CD8-positive, alpha-beta memory T cell (primary cell): ENCODE data around the gene TEX54. TPM values are rescaled to one million over a fixed set of nuclear protein-coding genes. Genes with fewer than 3 reads are reported as not detected.

Source experiments
- CTCF ChIA-PET: fragments of 350-600 bp; sonication (Branson Sonifier 250); formaldehyde crosslinking; loops from one replicate; lab custom pipeline; 2021; ENCODE audit warnings: antibody characterized with exemption; lab: Charles Lee
- POLR2A ChIA-PET: fragments of 350-600 bp; sonication (Branson Sonifier 250); formaldehyde crosslinking; loops from one replicate; lab custom pipeline; 2021; ENCODE audit warnings: antibody characterized with exemption; lab: Charles Lee
- DNase-seq, 5 donors: peaks; one replicate each; pipeline versions ENCODE4 v3.0.0 to v3.0.0-alpha.2; 2020 to 2022; ENCODE audit warnings: mixed read lengths in 1 of 5
- H3K27ac ChIP-seq: one replicate; pipeline ENCODE4 v1.7.0; 2013; ENCODE audit warnings: low read depth, mild to moderate bottlenecking, low read length, moderate library complexity
- H3K27me3 ChIP-seq: 2 replicates; pipeline ENCODE4 v1.7.0; 2013; ENCODE audit warnings: low read length, mild to moderate bottlenecking; ENCODE audit not compliant: insufficient read depth, poor library complexity, severe bottlenecking
- H3K36me3 ChIP-seq: 2 replicates; pipeline ENCODE4 v1.7.0; 2013; ENCODE audit warnings: mild to moderate bottlenecking, low read length, moderate library complexity; ENCODE audit not compliant: insufficient read depth
- H3K4me1 ChIP-seq: 2 replicates; pipeline ENCODE4 v1.7.0; 2013; ENCODE audit warnings: mild to moderate bottlenecking, low read length, moderate library complexity; ENCODE audit not compliant: insufficient read depth
- H3K4me3 ChIP-seq: 2 replicates; pipeline ENCODE4 v1.7.0; 2013; ENCODE audit warnings: mild to moderate bottlenecking, low read length
- H3K9me3 ChIP-seq: 2 replicates; pipeline ENCODE4 v1.7.0; 2013; ENCODE audit warnings: mild to moderate bottlenecking, low read length
- H3K27ac Mint-ChIP-seq, 8 donors: one replicate each; pipeline ENCODE4 v1.8.0; 2020 to 2021; ENCODE audit warnings: mixed read lengths in 8 of 8, mild to moderate bottlenecking in 6 of 8, inconsistent platforms in 3 of 8, moderate library complexity in 3 of 8
- H3K27me3 Mint-ChIP-seq, 2 donors: one replicate each; pipeline ENCODE4 v1.8.0; 2020 to 2021; ENCODE audit warnings: mixed read lengths in 2 of 2, mild to moderate bottlenecking in 1 of 2, moderate library complexity in 1 of 2
- H3K36me3 Mint-ChIP-seq, 3 donors: one replicate each; pipeline ENCODE4 v1.8.0; 2020 to 2021; ENCODE audit warnings: mixed read lengths in 3 of 3, inconsistent platforms in 1 of 3, mild to moderate bottlenecking in 1 of 3
- H3K4me1 Mint-ChIP-seq, 3 donors: one replicate each; pipeline ENCODE4 v1.8.0; 2020 to 2021; ENCODE audit warnings: mixed read lengths in 3 of 3, inconsistent platforms in 1 of 3, mild to moderate bottlenecking in 1 of 3
- H3K4me3 Mint-ChIP-seq, 7 donors: one replicate each; pipeline ENCODE4 v1.8.0; 2020 to 2021; ENCODE audit warnings: mixed read lengths in 7 of 7, mild to moderate bottlenecking in 6 of 7, moderate library complexity in 4 of 7, inconsistent platforms in 2 of 7
- H3K9me3 Mint-ChIP-seq, 5 donors: one replicate each; pipeline ENCODE4 v1.8.0; 2020 to 2022; ENCODE audit warnings: mixed read lengths in 5 of 5, mild to moderate bottlenecking in 3 of 5, moderate library complexity in 2 of 5, inconsistent platforms in 1 of 5
- polyA plus RNA-seq: library from polyadenylated mRNA; unstranded; fragments of 300-500 nt; fragmentation: Illumina TruSeq; gene quantifications from one replicate; pipeline ENCODE4 v1.2.3, GENCODE V29; 2021
- total RNA-seq, 2 experiments: library from RNA; stranded (reverse); gene quantifications; one replicate each; pipeline ENCODE4 v1.2.3, GENCODE V29; 2021

TEX54 gene
- under 1 TPM in 1 of 2 experiments, not detected in 1; 0.50 TPM for total RNA-seq
- polyA plus RNA-seq = 0.66 TPM

GRCh38 chr11:62832336-62833234 is at the start of gene TEX54:
Gene TEX54 (minus strand): TSS chr11:62832841.
- H3K27me3 Mint-ChIP-seq = no peaks in the 10 kb centered on the region
- H3K4me1 ChIP-seq = peaks cover 30% of the 10 kb centered on the region
- peak within 1 kb of the TSS; percentile 98 for H3K27ac ChIP-seq
- peak in 1 of 5 donors; percentile 13 for DNase-seq
- H3K9me3 ChIP-seq = no peaks in the 10 kb centered on the region
- peaks cover 0 to 70% (median 8%) of the 10 kb centered on the region in 3 donors for H3K36me3 Mint-ChIP-seq
- H3K4me3 ChIP-seq = peak within 1 kb of the TSS; percentile 96
- H3K27ac Mint-ChIP-seq = peak within 1 kb of the TSS; percentile 96 to 100 (median 98)
- peak within 1 kb of the TSS; percentile 93 to 100 (median 97) for H3K4me3 Mint-ChIP-seq
- no peaks in the 10 kb centered on the region for H3K27me3 ChIP-seq
- peaks cover 22 to 51% (median 37%) of the 10 kb centered on the region in 3 donors for H3K4me1 Mint-ChIP-seq
- CTCF ChIA-PET = interaction anchor here (1.5 to 1.6 kb wide), 5 partner anchors 9 to 62 kb away, joined by 3 to 5 read pairs (median 4); partner anchors contain the start of genes SLC3A2 and TAF6L
- peaks cover 27% of the 10 kb centered on the region for H3K36me3 ChIP-seq
- POLR2A ChIA-PET = interaction anchor here (0.9 to 2.9 kb wide), 13 partner anchors 9 to 105 kb away, joined by 3 to 68 read pairs (median 8); partner anchors contain the start of genes HNRNPUL2, NXF1, POLR2G and SLC3A2
- H3K9me3 Mint-ChIP-seq = no peaks in the 10 kb centered on the region

- peak overlapping the region; percentile 99 for H3K4me3 ChIP-seq
- no peaks in the 10 kb centered on the region for H3K27me3 ChIP-seq
- H3K27ac ChIP-seq = peak overlapping the region; percentile 99
- Mint-ChIP-seq H3K27me3 (no peaks in the 10 kb centered on the region), H3K4me3 (peak overlapping the region; percentile 99 to 100 (median 100)), H3K36me3 (peaks cover 16 to 70% (median 21%) of the 10 kb centered on the region in 3 donors), H3K27ac (peak overlapping the region; percentile 96 to 100 (median 99)), H3K4me1 (peaks cover 51 to 57% (median 54%) of the 10 kb centered on the region in 3 donors), H3K9me3 (no peaks in the 10 kb centered on the region)
- H3K4me1 ChIP-seq = peaks cover 39% of the 10 kb centered on the region
- CTCF ChIA-PET = interaction anchor here (0.7 to 4.2 kb wide), 7 partner anchors 23 to 157 kb away, joined by 3 to 32 read pairs (median 11); partner anchors contain the start of genes NXF1, POLR2G and TMEM179B
- H3K36me3 ChIP-seq = peaks cover 53% of the 10 kb centered on the region
- no peak for DNase-seq
- no peaks in the 10 kb centered on the region for H3K9me3 ChIP-seq
- POLR2A ChIA-PET = interaction anchor here (0.7 to 3.4 kb wide), 10 partner anchors 27 to 935 kb away, joined by 3 to 54 read pairs (median 21); partner anchors contain the start of genes C11orf98, CSKMT, HNRNPUL2 and POLR2G
These were observed 49.7 kb upstream of the TEX54 start for GRCh38 chr11:62882431-62882749.

GRCh38 chr11:62881579-62882430 is 49.2 kb upstream of the TEX54 start:
- Mint-ChIP-seq H3K4me3 (peak overlapping the region; percentile 99 to 100 (median 100)), H3K27me3 (no peaks in the 10 kb centered on the region), H3K27ac (peak overlapping the region; percentile 96 to 100 (median 99)), H3K9me3 (no peaks in the 10 kb centered on the region), H3K4me1 (peaks cover 51 to 54% (median 52%) of the 10 kb centered on the region in 3 donors), H3K36me3 (peaks cover 15 to 64% (median 18%) of the 10 kb centered on the region in 3 donors)
- Histone ChIP-seq H3K4me1 (peaks cover 39% of the 10 kb centered on the region), H3K36me3 (peaks cover 47% of the 10 kb centered on the region), H3K27ac (peak overlapping the region; percentile 99), H3K9me3 (no peaks in the 10 kb centered on the region), H3K4me3 (peak overlapping the region; percentile 99), H3K27me3 (no peaks in the 10 kb centered on the region)
- peak; percentile 86 to 96 (median 88) for DNase-seq
- ChIA-PET POLR2A (interaction anchor here (0.6 to 3.4 kb wide), 37 partner anchors 8 to 1436 kb away, joined by 3 to 54 read pairs (median 5); partner anchors contain the start of genes ATL3, C11orf98, CSKMT and GANAB), CTCF (interaction anchor here (0.7 to 4.2 kb wide), 20 partner anchors 18 to 457 kb away, joined by 3 to 32 read pairs (median 4); partner anchors contain the start of genes C11orf98, HNRNPUL2, NXF1 and POLR2G)

GRCh38 chr11:62880803-62881578 is 48.4 kb upstream of the TEX54 start, which contains the start of gene SLC3A2:
Gene SLC3A2 (plus strand): TSS chr11:62880896. CDS start chr11:62881024, 128 bp downstream.
- Histone ChIP-seq H3K9me3 (no peaks in the 10 kb centered on the region), H3K27ac (peak within 1 kb of the TSS; percentile 99), H3K27me3 (no peaks in the 10 kb centered on the region), H3K36me3 (peaks cover 39% of the 10 kb centered on the region), H3K4me3 (peak within 1 kb of the TSS; percentile 99), H3K4me1 (peaks cover 39% of the 10 kb centered on the region)
- POLR2A ChIA-PET = interaction anchor here (0.6 to 3.4 kb wide), 37 partner anchors 9 to 1437 kb away, joined by 3 to 54 read pairs (median 5); partner anchors contain the start of genes ATL3, C11orf98, CSKMT and GANAB
- Mint-ChIP-seq H3K36me3 (peaks cover 15 to 56% (median 18%) of the 10 kb centered on the region in 3 donors), H3K4me3 (peak within 1 kb of the TSS; percentile 99 to 100 (median 100)), H3K4me1 (peaks cover 51 to 54% (median 54%) of the 10 kb centered on the region in 3 donors), H3K27me3 (no peaks in the 10 kb centered on the region), H3K9me3 (no peaks in the 10 kb centered on the region), H3K27ac (peak within 1 kb of the TSS; percentile 96 to 100 (median 99))
- CTCF ChIA-PET = interaction anchor here (0.6 to 4.2 kb wide), 23 partner anchors 18 to 456 kb away, joined by 3 to 32 read pairs (median 4); partner anchors contain the start of genes C11orf98, HNRNPUL2, NXF1 and POLR2G
- DNase-seq = peak; percentile 82 to 89 (median 85)

GRCh38 chr11:62880231-62880802 is 47.7 kb upstream of the TEX54 start:
- Histone ChIP-seq H3K27me3 (no peaks in the 10 kb centered on the region), H3K9me3 (no peaks in the 10 kb centered on the region), H3K4me1 (peaks cover 39% of the 10 kb centered on the region), H3K27ac (peak overlapping the region; percentile 99), H3K4me3 (peak overlapping the region; percentile 99), H3K36me3 (peaks cover 32% of the 10 kb centered on the region)
- peak in 1 of 5 donors; percentile 14 for DNase-seq
- H3K36me3 Mint-ChIP-seq = peaks cover 12 to 50% (median 18%) of the 10 kb centered on the region in 3 donors
- peaks cover 46 to 49% (median 49%) of the 10 kb centered on the region in 3 donors for H3K4me1 Mint-ChIP-seq
- H3K4me3 Mint-ChIP-seq = peak overlapping the region; percentile 99 to 100 (median 100)
- POLR2A ChIA-PET = interaction anchor here (1.0 to 3.4 kb wide), 13 partner anchors 23 to 324 kb away, joined by 3 to 54 read pairs (median 9); partner anchors contain the start of genes C11orf98, CSKMT, HNRNPUL2 and TMEM179B
- peak overlapping the region; percentile 96 to 100 (median 99) for H3K27ac Mint-ChIP-seq
- CTCF ChIA-PET = interaction anchor here (1.0 to 4.2 kb wide), 15 partner anchors 18 to 455 kb away, joined by 3 to 32 read pairs (median 6); partner anchors contain the start of genes C11orf98, HNRNPUL2, NXF1 and POLR2G
- no peaks in the 10 kb centered on the region for H3K9me3 Mint-ChIP-seq
- no peaks in the 10 kb centered on the region for H3K27me3 Mint-ChIP-seq

GRCh38 chr11:62879235-62879978 is 46.8 kb upstream of the TEX54 start:
- H3K9me3 ChIP-seq = no peaks in the 10 kb centered on the region
- peaks cover 23% of the 10 kb centered on the region for H3K36me3 ChIP-seq
- Mint-ChIP-seq H3K4me3 (peak overlapping the region; percentile 30 to 100 (median 100)), H3K27me3 (no peaks in the 10 kb centered on the region), H3K36me3 (peaks cover 11 to 43% (median 17%) of the 10 kb centered on the region in 3 donors), H3K9me3 (no peaks in the 10 kb centered on the region), H3K27ac (peak overlapping the region; percentile 47 to 100 (median 99)), H3K4me1 (peaks cover 41 to 46% (median 44%) of the 10 kb centered on the region in 3 donors)
- peak in 1 of 5 donors; percentile 33 for DNase-seq
- H3K27ac ChIP-seq = peak overlapping the region; percentile 99
- POLR2A ChIA-PET = interaction anchor here (3.4 kb wide), 1 partner anchor 24 kb away, joined by 54 read pairs; no protein-coding TSS in a partner anchor
- H3K4me3 ChIP-seq = no peak overlapping the region
- CTCF ChIA-PET = no interaction called here
- H3K4me1 ChIP-seq = peaks cover 38% of the 10 kb centered on the region
- no peaks in the 10 kb centered on the region for H3K27me3 ChIP-seq
